Adrenal gland (tissue), 5 donors: ENCODE data around the gene ZNF888.

Experiments
- CTCF ChIP-seq, 6 experiments: fragments of 450-650 bp in 4 of 6; fragments of 200-600 bp in 2 of 6; sonication (generic) in 1 of 6; IDR thresholded peaks; 1 replicate in 5 of 6; 2 replicates in 1 of 6; pipeline versions ENCODE4 v1.5.1 to v1.8.0; 2016 to 2021; ENCODE audit warnings: antibody characterized with exemption in 6 of 6, mild to moderate bottlenecking in 2 of 6, moderate library complexity in 1 of 6
- POLR2A ChIP-seq, 2 donors: fragments of 450-650 bp; IDR thresholded peaks; one replicate each; pipeline ENCODE4 v1.6.1; 2017; ENCODE audit warnings: antibody characterized with exemption in 2 of 2, mild to moderate bottlenecking in 2 of 2, moderate library complexity in 1 of 2
- donor health status: DM: no; HTN: no; CAD: no.

DNA sequence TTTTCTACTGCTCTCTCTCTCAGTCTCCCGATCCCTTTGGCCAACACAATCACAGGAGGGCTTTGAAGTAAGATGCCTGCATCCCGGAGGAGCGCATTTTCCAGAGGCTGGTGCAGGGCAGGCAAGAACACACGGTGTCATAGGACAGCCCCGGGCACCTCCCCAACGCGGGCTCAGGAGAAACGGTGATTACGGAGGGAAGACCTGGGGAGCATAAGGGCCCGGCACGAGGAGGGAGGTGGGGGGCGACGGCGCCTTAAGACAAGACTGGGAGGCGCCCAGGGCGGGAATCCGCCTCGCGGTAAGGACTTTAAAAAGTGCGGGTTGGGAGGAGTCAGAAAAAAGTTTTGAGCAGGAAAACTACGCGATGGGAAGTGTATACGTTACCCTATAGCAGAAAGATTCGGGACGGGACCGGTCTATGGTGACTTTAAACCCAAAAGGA, 18.7 kb upstream of the ZNF888 start:
- TF ChIP-seq POLR2A (IDR thresholded peaks at IDR 0.05) (no peak), CTCF (IDR thresholded peaks at IDR 0.05) (no peak)
